A673 (cell line): ENCODE data around the gene POLR1D.

Experiments used
- CTCF ChIP-seq: fragments of 300-800, 200-600 bp; sonication (generic); conservative IDR thresholded peaks from 2 replicates; pipeline ENCODE4 v1.5.1; 2017; ENCODE audit warnings: low read depth, mild to moderate bottlenecking, antibody characterized with exemption, low read length, moderate library complexity, mixed read lengths
- EZH2 ChIP-seq: fragments of 200-600 bp; sonication (generic); IDR thresholded peaks from 2 replicates; pipeline ENCODE4 v1.6.1; 2017; ENCODE audit warnings: borderline replicate concordance, low read depth, mild to moderate bottlenecking, mixed read lengths, antibody characterized with exemption, low read length; ENCODE audit not compliant: poor library complexity, severe bottlenecking

DNA sequence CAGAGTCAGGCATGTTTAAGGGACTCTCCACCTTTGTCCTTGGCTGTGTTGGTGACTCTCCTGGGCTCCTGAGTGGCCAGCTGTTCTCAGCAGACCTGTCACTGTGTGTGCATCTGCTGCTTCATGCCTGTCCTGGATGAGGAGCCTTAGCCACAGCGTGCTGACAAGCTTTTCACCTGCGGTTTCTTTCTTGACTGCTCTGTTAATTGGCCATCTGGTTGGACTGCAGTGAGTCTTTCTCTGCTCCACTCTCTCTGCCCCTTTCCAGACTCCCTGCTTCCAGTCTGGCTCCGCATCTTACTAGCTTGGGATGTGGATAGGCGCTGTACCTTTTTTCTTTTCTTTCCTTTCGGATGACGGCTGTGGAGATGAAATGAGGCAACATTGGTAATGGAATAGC is 38.8 kb downstream of the POLR1D start:
- no peak for TF ChIP-seq CTCF
- TF ChIP-seq EZH2: no peak
